Neural cell (in vitro differentiated cells): Measurements from ENCODE around the gene REPS2. TPM values are rescaled to one million over a fixed set of nuclear protein-coding genes. Genes with fewer than 3 reads are reported as not detected.
A peak's percentile ranks its signal among the peaks of the same experiment; 100 is the strongest.

Experiments used
- H2AFZ ChIP-seq: fragments of 200-600, 300-800 bp; sonication (generic), shearing (Covaris generic); 2 replicates; pipeline ENCODE4 v1.6.0; 2014; ENCODE audit warnings: low read depth, mild to moderate bottlenecking, antibody characterized with exemption, low read length, moderate library complexity
- H3F3A ChIP-seq: fragments of 200-600 bp; shearing (Covaris generic); 2 replicates; pipeline ENCODE4 v1.6.1; 2016; ENCODE audit warnings: mild to moderate bottlenecking, moderate library complexity, mixed read lengths, antibody characterized with exemption, low read length; ENCODE audit not compliant: insufficient read depth, poor library complexity, severe bottlenecking
- H3K27ac ChIP-seq: fragments of 200-600, 300-800 bp; sonication (generic), shearing (Covaris generic); 2 replicates; pipeline ENCODE4 v1.5.1; 2014; ENCODE audit warnings: mild to moderate bottlenecking, low read length, moderate library complexity
- H3K27me3 ChIP-seq: fragments of 300-800, 200-600 bp; sonication (generic), shearing (Covaris generic); 2 replicates; pipeline ENCODE4 v1.6.0; 2014; ENCODE audit warnings: mild to moderate bottlenecking, low read depth, low read length, moderate library complexity; ENCODE audit not compliant: insufficient read depth
- H3K36me3 ChIP-seq: fragments of 300-800, 200-600 bp; sonication (generic), shearing (Covaris generic); 2 replicates; pipeline ENCODE4 v1.5.1; 2014; ENCODE audit warnings: mild to moderate bottlenecking, antibody characterized with exemption, low read length, moderate library complexity; ENCODE audit not compliant: insufficient read depth
- H3K4me2 ChIP-seq: fragments of 300-800, 200-600 bp; sonication (generic), shearing (Covaris generic); 2 replicates; pipeline ENCODE4 v1.6.0; 2014; ENCODE audit warnings: mild to moderate bottlenecking, low read length
- H3K4me3 ChIP-seq: fragments of 300-800, 200-600 bp; sonication (generic), shearing (Covaris generic); 2 replicates; pipeline ENCODE4 v1.5.1; 2014; ENCODE audit warnings: mild to moderate bottlenecking, low read length, moderate library complexity
- H3K79me2 ChIP-seq: fragments of 200-600 bp; shearing (Covaris generic); replicated peaks from 2 replicates; pipeline ENCODE4 v1.6.0; 2014; ENCODE audit warnings: mild to moderate bottlenecking, low read length, moderate library complexity; ENCODE audit not compliant: insufficient read depth
- H3K9ac ChIP-seq: fragments of 300-800, 200-600 bp; sonication (generic), shearing (Covaris generic); 2 replicates; pipeline ENCODE4 v1.6.1; 2016; ENCODE audit warnings: mild to moderate bottlenecking, low read length, mixed read lengths
- H3K9me2 ChIP-seq: fragments of 200-600 bp; shearing (Covaris generic); 2 replicates; pipeline ENCODE4 v1.6.1; 2016; ENCODE audit warnings: mild to moderate bottlenecking, low read length, mixed read lengths; ENCODE audit not compliant: insufficient read depth
- H3K9me3 ChIP-seq: fragments of 200-600, 300-800 bp; sonication (generic), shearing (Covaris generic); 2 replicates; pipeline ENCODE4 v1.6.1; 2016; ENCODE audit warnings: mild to moderate bottlenecking, mixed run types, low read length, moderate library complexity, mixed read lengths
- H4K20me1 ChIP-seq: fragments of 200-600 bp; shearing (Covaris generic); 2 replicates; pipeline ENCODE4 v1.6.1; 2016; ENCODE audit warnings: mild to moderate bottlenecking, mixed run types; ENCODE audit not compliant: insufficient read depth
- POLR2AphosphoS5 ChIP-seq: IDR thresholded peaks from 2 replicates; pipeline ENCODE4 v1.6.1; 2012
- RAD21 ChIP-seq: fragments of 450-650 bp; conservative IDR thresholded peaks from 2 replicates; pipeline ENCODE4 v1.6.1; 2014; ENCODE audit warnings: antibody characterized with exemption, mild to moderate bottlenecking, moderate library complexity
- REST ChIP-seq: IDR thresholded peaks from 2 replicates; pipeline ENCODE4 v1.6.1; 2012; ENCODE audit warnings: borderline replicate concordance
- SMC3 ChIP-seq: fragments of 450-650 bp; conservative IDR thresholded peaks from 2 replicates; pipeline ENCODE4 v1.6.1; 2014; ENCODE audit warnings: antibody characterized with exemption, mild to moderate bottlenecking, moderate library complexity; ENCODE audit not compliant: poor library complexity
- TAF1 ChIP-seq: IDR thresholded peaks from 2 replicates; pipeline ENCODE4 v1.6.1; 2012; ENCODE audit warnings: low read depth
- polyA plus RNA-seq: library from polyadenylated mRNA; depleted of rRNA; stranded (reverse); fragments of >200 nt; gene quantifications from 2 replicates; pipeline ENCODE4 v1.2.3, GENCODE V29; 2014

REPS2 gene
- polyA plus RNA-seq, 1 donor from 2014 or later, result 15.1 TPM

GRCh38 chrX:16946971-16947562 is 609 bp downstream of the REPS2 start:
- peak overlapping the region; percentile 67 for H3K9ac ChIP-seq
- H3K36me3 ChIP-seq, result no peaks in the 10 kb centered on the region
- H3K79me2 ChIP-seq, result no peaks in the 10 kb centered on the region
- peak overlapping the region; percentile 24 for H3K27ac ChIP-seq
- no peaks in the 10 kb centered on the region for H3K9me2 ChIP-seq
- H3K9me3 ChIP-seq, result no peaks in the 10 kb centered on the region
- no peaks in the 10 kb centered on the region for H3K27me3 ChIP-seq
- H2AFZ ChIP-seq, result no peak overlapping the region
- H3K4me2 ChIP-seq, result peak overlapping the region; percentile 25
- TF ChIP-seq REST, result no peak
- H3F3A ChIP-seq, result no peaks in the 10 kb centered on the region
- H4K20me1 ChIP-seq, result no peaks in the 10 kb centered on the region
- H3K4me3 ChIP-seq, result peak overlapping the region; percentile 73

GRCh38 chrX:16950423-16950822 is 4.0 kb downstream of the REPS2 start:
- no peak overlapping the region for H3K27ac ChIP-seq
- no peak overlapping the region for H3K9ac ChIP-seq
- H3K4me3 ChIP-seq, result no peak overlapping the region
- no peaks in the 10 kb centered on the region for H3K9me3 ChIP-seq
- H3F3A ChIP-seq, result no peaks in the 10 kb centered on the region
- no peaks in the 10 kb centered on the region for H3K9me2 ChIP-seq
- no peaks in the 10 kb centered on the region for H3K79me2 ChIP-seq
- no peak overlapping the region for H3K4me2 ChIP-seq
- H2AFZ ChIP-seq, result no peak overlapping the region
- TF ChIP-seq REST (no peak), POLR2AphosphoS5 (no peak), SMC3 (no peak)
- no peaks in the 10 kb centered on the region for H3K36me3 ChIP-seq
- H3K27me3 ChIP-seq, result no peaks in the 10 kb centered on the region
- no peaks in the 10 kb centered on the region for H4K20me1 ChIP-seq

GRCh38 chrX:16953606-16954211 is 7.3 kb downstream of the REPS2 start:
- H3K4me3 ChIP-seq, result no peak overlapping the region
- H3F3A ChIP-seq, result no peaks in the 10 kb centered on the region
- H3K79me2 ChIP-seq, result no peaks in the 10 kb centered on the region
- H3K27me3 ChIP-seq, result no peaks in the 10 kb centered on the region
- H3K9ac ChIP-seq, result no peak overlapping the region
- no peaks in the 10 kb centered on the region for H3K36me3 ChIP-seq
- no peak overlapping the region for H3K27ac ChIP-seq
- no peak overlapping the region for H3K4me2 ChIP-seq
- H3K9me2 ChIP-seq, result no peaks in the 10 kb centered on the region
- H2AFZ ChIP-seq, result no peak overlapping the region
- H4K20me1 ChIP-seq, result no peaks in the 10 kb centered on the region
- no peaks in the 10 kb centered on the region for H3K9me3 ChIP-seq
- TF ChIP-seq TAF1 (no peak), RAD21 (no peak)
